Measurements from ENCODE around the gene UGT1A4.

- TF ChIP-seq POLR2AphosphoS5 (IDR thresholded peaks at IDR 0.05): no peak
- TF ChIP-seq, protein P1, sequence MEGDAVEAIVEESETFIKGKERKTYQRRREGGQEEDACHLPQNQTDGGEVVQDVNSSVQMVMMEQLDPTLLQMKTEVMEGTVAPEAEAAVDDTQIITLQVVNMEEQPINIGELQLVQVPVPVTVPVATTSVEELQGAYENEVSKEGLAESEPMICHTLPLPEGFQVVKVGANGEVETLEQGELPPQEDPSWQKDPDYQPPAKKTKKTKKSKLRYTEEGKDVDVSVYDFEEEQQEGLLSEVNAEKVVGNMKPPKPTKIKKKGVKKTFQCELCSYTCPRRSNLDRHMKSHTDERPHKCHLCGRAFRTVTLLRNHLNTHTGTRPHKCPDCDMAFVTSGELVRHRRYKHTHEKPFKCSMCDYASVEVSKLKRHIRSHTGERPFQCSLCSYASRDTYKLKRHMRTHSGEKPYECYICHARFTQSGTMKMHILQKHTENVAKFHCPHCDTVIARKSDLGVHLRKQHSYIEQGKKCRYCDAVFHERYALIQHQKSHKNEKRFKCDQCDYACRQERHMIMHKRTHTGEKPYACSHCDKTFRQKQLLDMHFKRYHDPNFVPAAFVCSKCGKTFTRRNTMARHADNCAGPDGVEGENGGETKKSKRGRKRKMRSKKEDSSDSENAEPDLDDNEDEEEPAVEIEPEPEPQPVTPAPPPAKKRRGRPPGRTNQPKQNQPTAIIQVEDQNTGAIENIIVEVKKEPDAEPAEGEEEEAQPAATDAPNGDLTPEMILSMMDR (IDR thresholded peaks at IDR 0.05): no peak
Measured at GRCh38 chr2:233692648-233693047, 25.9 kb upstream of the UGT1A4 start, which contains the start of gene UGT1A6.
